SK-N-SH treated with all-trans-retinoic acid at 6 μM for 48 hours (cell line): Measurements from ENCODE around the gene CFH.

Source experiments
- CREB5 ChIP-seq: fragments of 250-450 bp; sonication (Bioruptor Pico); IDR thresholded peaks from 2 replicates; pipeline ENCODE4 v1.5.1; 2020; ENCODE audit warnings: low read depth, mild to moderate bottlenecking, moderate library complexity
- PPARA ChIP-seq: fragments of 250-450 bp; sonication (Bioruptor Pico); IDR thresholded peaks from 2 replicates; pipeline ENCODE4 v1.5.0; 2020; ENCODE audit warnings: mild to moderate bottlenecking, borderline replicate concordance
- SNAI2 ChIP-seq: fragments of 250-450 bp; sonication (Bioruptor Pico); IDR thresholded peaks from 2 replicates; pipeline ENCODE4 v1.5.0; 2020; ENCODE audit warnings: mild to moderate bottlenecking, moderate library complexity
- ZC3H10 ChIP-seq: fragments of 250-450 bp; sonication (Bioruptor Pico); IDR thresholded peaks from 2 replicates; pipeline ENCODE4 v1.5.1; 2021; ENCODE audit warnings: mild to moderate bottlenecking, moderate library complexity
- ZFP30 ChIP-seq: fragments of 450-650 bp; formaldehyde crosslinking; IDR thresholded peaks from 2 replicates; pipeline ENCODE4 v1.5.0; 2022; ENCODE audit warnings: mild to moderate bottlenecking, moderate library complexity
- ZNF8 ChIP-seq: fragments of 450-650 bp; formaldehyde crosslinking; IDR thresholded peaks from 2 replicates; pipeline ENCODE4 v1.5.0; 2020; ENCODE audit warnings: mild to moderate bottlenecking, moderate library complexity

GRCh38 chr1:196603651-196604050 lies 48.2 kb upstream of the CFH start:
- TF ChIP-seq ZFP30 (CRISPR knock-in tag) (no peak), CREB5 (CRISPR knock-in tag) (no peak), ZC3H10 (no peak), SNAI2 (CRISPR knock-in tag) (no peak), PPARA (CRISPR knock-in tag) (no peak), ZNF8 (CRISPR knock-in tag) (no peak)
